GM23338 (cell line): ENCODE results near the gene SETBP1.

Experiments used
- CTCF ChIP-seq, 2 experiments: fragments of 200-600 bp in 1 of 2; sonication (generic) in 1 of 2; conservative IDR thresholded peaks; 2 replicates each; pipeline versions ENCODE4 v1.5.1 to v1.6.1; 2016 to 2017; ENCODE audit warnings: antibody characterized with exemption in 2 of 2, low read depth in 2 of 2, mild to moderate bottlenecking in 2 of 2, moderate library complexity in 1 of 2
- REST ChIP-seq: IDR thresholded peaks from one replicate; pipeline ENCODE4 v1.6.1; 2018; ENCODE audit warnings: antibody characterized with exemption; ENCODE audit not compliant: unreplicated experiment

- TF ChIP-seq CTCF (conservative IDR thresholded peaks at IDR 0.05; ENCODE audit: low read depth in 2 of 2) = no peak
- TF ChIP-seq REST = no peak
These were observed 421.4 kb downstream of the SETBP1 start for GRCh38 chr18:45102126-45102525.
